Heart left ventricle (tissue), 16 donors: Measurements from ENCODE around the gene CDH23. TPM values are rescaled to one million over a fixed set of nuclear protein-coding genes. Genes with fewer than 3 reads are reported as not detected.
A peak's percentile ranks its signal among the peaks of the same experiment; 100 is the strongest.

Experiments used
- ATAC-seq, 4 donors: fragments of 200-7000 bp; cut with Tn5 transposase; one replicate each; pipeline ENCODE4 v1.9.1; 2020 to 2022; ENCODE audit warnings: moderate library complexity in 4 of 4, mild to moderate bottlenecking in 3 of 4, moderate number of reproducible peaks in 1 of 4
- DNase-seq, 5 donors: peaks; one replicate each; pipeline ENCODE4 v3.0.0-alpha.2; 2020
- H3K27ac ChIP-seq, 12 donors: fragments of 200-600 bp; sonication (generic) in 4 of 12; one replicate each; pipeline versions ENCODE4 v1.5.0 to v1.8.0; 2016 to 2022; ENCODE audit warnings: mild to moderate bottlenecking in 2 of 12
- H3K27me3 ChIP-seq, 9 donors: fragments of 200-600 bp; sonication (generic) in 2 of 9; one replicate each; pipeline versions ENCODE4 v1.5.1 to v1.8.0; 2016 to 2022; ENCODE audit warnings: mild to moderate bottlenecking in 3 of 9
- H3K36me3 ChIP-seq, 9 donors: fragments of 200-600 bp; sonication (generic) in 2 of 9; one replicate each; pipeline versions ENCODE4 v1.5.0 to v1.8.0; 2018 to 2022; ENCODE audit warnings: mild to moderate bottlenecking in 2 of 9
- H3K4me1 ChIP-seq, 12 donors: fragments of 200-600 bp; sonication (generic) in 4 of 12; one replicate each; pipeline versions ENCODE4 v1.5.0 to v1.8.0; 2016 to 2022; ENCODE audit warnings: mild to moderate bottlenecking in 3 of 12
- H3K4me3 ChIP-seq, 12 donors: fragments of 200-600 bp; sonication (generic) in 4 of 12; one replicate each; pipeline versions ENCODE4 v1.5.0 to v1.8.0; 2017 to 2022; ENCODE audit warnings: mild to moderate bottlenecking in 9 of 12, moderate library complexity in 4 of 12
- H3K9me3 ChIP-seq, 12 donors: fragments of 200-600 bp; sonication (generic) in 4 of 12; one replicate each; pipeline versions ENCODE4 v1.5.0 to v1.8.0; 2016 to 2022; ENCODE audit warnings: mild to moderate bottlenecking in 1 of 12
- POLR2A ChIP-seq, 2 donors: fragments of 450-650 bp; IDR thresholded peaks; one replicate each; pipeline ENCODE4 v1.6.1; 2017; ENCODE audit warnings: antibody characterized with exemption in 2 of 2, mild to moderate bottlenecking in 2 of 2, moderate library complexity in 2 of 2
- WGBS, 4 donors: extraction: QIAGEN DNeasy Blood & Tissue Kit in 2 of 4; methylation state at CpG; one replicate each; pipeline versions ENCODE4 v1.1.5 to v1.1.7; 2013 to 2018; 5-methylcytosine and 5-hydroxymethylcytosine counted together
- intact Hi-C, 10 donors: fragments of 100-400 bp; cut with DNase I; formaldehyde crosslinking; loops; one replicate each; pipeline versions ENCODE4 v1.11.1 to v1.14.2; 2022
- polyA plus RNA-seq, 2 donors: library from polyadenylated mRNA; stranded (reverse); fragments of 200-250 nt; gene quantifications; one replicate each; pipeline ENCODE4 v1.2.3, GENCODE V29; 2013
- total RNA-seq, 9 donors: library from RNA; depleted of rRNA in 2 of 9; stranded (reverse); fragments of >200 nt in 2 of 9; fragmentation: NEBNext Ultra II Directional in 3 of 9; extraction: Animal tissue kit (Norgen Biotek cat#: 25700) in 3 of 9; gene quantifications; one replicate each; pipeline versions ENCODE4 v1.1.0 to v1.2.4, GENCODE V29; 2016 to 2023
- TF ChIP-seq, protein P1 (sequence below), 12 donors: fragments of 200-600 bp; sonication (generic) in 4 of 12; IDR thresholded peaks; one replicate each; pipeline versions ENCODE4 v1.5.0 to v1.8.0; 2018 to 2022; ENCODE audit warnings: antibody characterized with exemption in 12 of 12, mild to moderate bottlenecking in 5 of 12
- donor health status: ischemic (EF 13 %, LVEDD 7.1; RV severe dilation, severe dysfunction).
- donor health status: healthy with polysubstance abuse.
- donor health status: DM: no; HTN: yes; CAD: no.
- donor health status: DM: no; HTN: no; CAD: no.
- donor health status: ischemic (EF 25% LVEDD 6.9; RV normal size, moderate dysfunction).
- donor health status: ischemic (EF 25% LVEDD 5.7; RV mildly dilated, moderate dysfunction).
- donor health status: healthy.
- donor health status: DM: yes; HTN: yes; CAD: no.
- donor health status: ischemic (EF 35%, LVEDD 5.7; RV mildly dilated, moderate dysfunction).
- donor health status: nonischemic (EF 11% LVEDD 7.7; RV severe dilation, severe dysfunction).
- donor health status: DM: yes; HTN: yes; CAD: no.
- donor health status: PGD.
- donor health status: ischemic (EF 29% LVEDD 5.4; RV normal size, mild dysfunction).
- donor health status: nonischemic (EF 23%, LVEDD 6.1; RV moderate dilation, normal function).

CDH23 gene
- total and polyA plus RNA-seq, 11 donors = 1.2 to 8.6 (median 3.9) TPM

DNA sequence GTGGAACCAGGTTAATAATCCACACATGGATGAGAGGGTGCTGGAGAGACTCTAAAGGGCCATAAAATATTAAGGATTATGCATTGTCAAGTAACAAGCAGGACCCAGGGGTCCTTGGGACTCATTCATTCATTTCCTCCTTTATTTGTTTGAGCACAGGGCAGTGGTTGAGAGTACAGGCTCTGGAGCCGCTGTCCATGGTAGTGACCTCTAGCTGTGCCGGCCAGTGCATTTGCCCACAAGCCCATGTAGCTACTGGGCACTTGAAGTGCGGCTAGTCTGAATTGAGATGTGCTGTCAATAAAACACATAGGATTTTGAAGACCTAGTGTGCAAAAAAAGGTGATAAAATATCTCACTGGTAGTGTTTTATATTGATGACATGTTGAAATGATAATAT is 185.3 kb downstream of the CDH23 start:
- H3K4me3 ChIP-seq = no peak overlapping the region
- H3K9me3 ChIP-seq = no peaks in the 10 kb centered on the region
- H3K27ac ChIP-seq = no peak overlapping the region
- H3K36me3 ChIP-seq = no peaks in the 10 kb centered on the region
- intact Hi-C loops = no loop called here
- WGBS, 4 donors = 50 to 69% (median 57%) methylated on average over 3 of the region's 3 CpGs
- no peaks in the 10 kb centered on the region for H3K4me1 ChIP-seq
- DNase-seq = peak in 2 of 5 donors; percentile 31 to 43
- ATAC-seq = peak in 3 of 4 donors; percentile 33 to 56 (median 49)
- TF ChIP-seq, protein P1, sequence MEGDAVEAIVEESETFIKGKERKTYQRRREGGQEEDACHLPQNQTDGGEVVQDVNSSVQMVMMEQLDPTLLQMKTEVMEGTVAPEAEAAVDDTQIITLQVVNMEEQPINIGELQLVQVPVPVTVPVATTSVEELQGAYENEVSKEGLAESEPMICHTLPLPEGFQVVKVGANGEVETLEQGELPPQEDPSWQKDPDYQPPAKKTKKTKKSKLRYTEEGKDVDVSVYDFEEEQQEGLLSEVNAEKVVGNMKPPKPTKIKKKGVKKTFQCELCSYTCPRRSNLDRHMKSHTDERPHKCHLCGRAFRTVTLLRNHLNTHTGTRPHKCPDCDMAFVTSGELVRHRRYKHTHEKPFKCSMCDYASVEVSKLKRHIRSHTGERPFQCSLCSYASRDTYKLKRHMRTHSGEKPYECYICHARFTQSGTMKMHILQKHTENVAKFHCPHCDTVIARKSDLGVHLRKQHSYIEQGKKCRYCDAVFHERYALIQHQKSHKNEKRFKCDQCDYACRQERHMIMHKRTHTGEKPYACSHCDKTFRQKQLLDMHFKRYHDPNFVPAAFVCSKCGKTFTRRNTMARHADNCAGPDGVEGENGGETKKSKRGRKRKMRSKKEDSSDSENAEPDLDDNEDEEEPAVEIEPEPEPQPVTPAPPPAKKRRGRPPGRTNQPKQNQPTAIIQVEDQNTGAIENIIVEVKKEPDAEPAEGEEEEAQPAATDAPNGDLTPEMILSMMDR (IDR thresholded peaks at IDR 0.05) = no peak
- no peak for TF ChIP-seq POLR2A (IDR thresholded peaks at IDR 0.05)
- H3K27me3 ChIP-seq = no peaks in the 10 kb centered on the region

DNA sequence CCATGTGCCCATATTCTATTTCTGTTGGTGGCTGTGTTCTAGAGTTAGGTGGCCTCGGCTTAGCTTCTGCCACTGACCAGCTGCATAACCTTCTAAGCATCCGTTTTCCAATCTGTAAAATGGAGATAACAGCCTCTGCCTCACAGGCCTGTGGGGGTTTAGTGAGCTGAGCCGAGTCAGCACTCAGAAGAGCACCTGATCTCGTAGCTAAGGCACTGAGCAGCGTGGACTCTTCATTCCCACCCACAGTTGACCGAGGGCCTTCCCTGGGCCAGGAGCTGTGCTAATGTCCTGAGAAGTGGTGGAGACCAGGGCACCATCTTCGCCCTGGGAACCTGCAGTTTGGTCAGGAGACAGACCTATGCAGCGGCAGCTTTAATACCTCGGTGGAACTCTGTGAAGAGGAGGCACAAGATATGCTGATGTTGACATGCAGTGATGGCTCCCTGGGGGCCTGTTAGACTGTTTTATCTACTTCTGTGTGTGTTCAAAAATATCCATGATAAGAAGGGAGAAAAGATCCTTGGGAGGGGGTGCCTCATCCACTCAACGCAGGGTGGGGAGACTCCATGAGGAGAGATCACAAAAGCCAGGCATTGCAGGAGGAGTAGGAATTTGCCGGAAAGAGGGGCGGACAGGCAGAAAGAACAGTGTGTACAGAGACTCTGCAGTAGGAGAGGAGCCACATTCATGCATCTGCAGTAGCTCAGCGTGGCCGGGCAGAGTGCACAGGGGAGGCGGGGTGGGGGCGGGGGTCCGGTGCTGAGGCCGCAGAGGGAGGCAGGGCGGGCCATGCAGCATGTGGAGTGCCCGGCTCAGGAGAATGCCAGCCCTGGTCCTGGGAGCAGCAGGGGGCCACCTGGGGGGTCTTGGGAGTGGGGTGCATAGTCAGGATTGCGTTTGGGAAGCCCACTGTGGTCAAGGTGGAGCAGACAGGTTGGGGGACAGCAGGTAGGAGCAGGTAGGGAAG is 186.1 kb downstream of the CDH23 start:
- intact Hi-C loops = no loop called here
- TF ChIP-seq POLR2A (IDR thresholded peaks at IDR 0.05) = no peak
- TF ChIP-seq, protein P1 (IDR thresholded peaks at IDR 0.05) = no peak
- H3K9me3 ChIP-seq = no peaks in the 10 kb centered on the region
- no peak overlapping the region for H3K27ac ChIP-seq
- no peaks in the 10 kb centered on the region for H3K36me3 ChIP-seq
- whole genome bisulfite sequencing, 4 donors = 66 to 76% (median 70%) methylated on average over 13 to 21 of the region's 21 CpGs
- ATAC-seq (no peak), DNase-seq (no peak)
- H3K4me1 ChIP-seq = no peaks in the 10 kb centered on the region
- no peak overlapping the region for H3K4me3 ChIP-seq
- peaks cover 0 to 4% (median 0%) of the 10 kb centered on the region in 9 donors for H3K27me3 ChIP-seq

DNA sequence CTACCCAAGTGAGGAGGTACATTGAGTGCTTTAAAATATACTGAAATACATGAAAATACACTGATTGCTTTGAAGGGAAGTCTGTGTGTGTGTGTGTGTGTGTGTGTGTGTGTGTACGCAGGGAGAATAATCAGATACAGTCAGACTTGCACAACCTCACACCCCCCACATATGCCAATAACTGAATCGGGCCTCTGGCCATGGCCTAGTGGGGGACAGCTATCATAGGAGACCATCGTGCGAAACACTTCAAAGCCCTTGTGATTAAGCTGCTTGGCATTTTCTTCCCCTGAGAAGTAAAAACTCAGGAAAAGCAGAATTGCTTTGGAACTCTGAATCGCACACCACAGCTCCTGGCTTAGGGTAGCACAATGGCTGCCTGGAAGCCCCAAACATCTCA is 187.7 kb downstream of the CDH23 start:
- WGBS, 4 donors = 76 to 91% (median 86%) methylated on average over 5 of the region's 5 CpGs
- intact Hi-C loops = no loop called here
- no peak for ATAC-seq

More for the DNA sequence above, 187.7 kb downstream of the CDH23 start:
- Histone ChIP-seq H3K9me3 (no peaks in the 10 kb centered on the region), H3K36me3 (no peaks in the 10 kb centered on the region), H3K27me3 (peaks cover 0 to 9% (median 0%) of the 10 kb centered on the region in 9 donors), H3K4me3 (no peak overlapping the region), H3K27ac (no peak overlapping the region), H3K4me1 (no peaks in the 10 kb centered on the region)
- no peak for DNase-seq
- TF ChIP-seq, protein P1 (IDR thresholded peaks at IDR 0.05) = no peak
- TF ChIP-seq POLR2A (IDR thresholded peaks at IDR 0.05) = no peak
